ENCODE measurements around the gene RAD23B.
A peak's percentile ranks its signal among the peaks of the same experiment; 100 is the strongest.

Gene RAD23B

DNA sequence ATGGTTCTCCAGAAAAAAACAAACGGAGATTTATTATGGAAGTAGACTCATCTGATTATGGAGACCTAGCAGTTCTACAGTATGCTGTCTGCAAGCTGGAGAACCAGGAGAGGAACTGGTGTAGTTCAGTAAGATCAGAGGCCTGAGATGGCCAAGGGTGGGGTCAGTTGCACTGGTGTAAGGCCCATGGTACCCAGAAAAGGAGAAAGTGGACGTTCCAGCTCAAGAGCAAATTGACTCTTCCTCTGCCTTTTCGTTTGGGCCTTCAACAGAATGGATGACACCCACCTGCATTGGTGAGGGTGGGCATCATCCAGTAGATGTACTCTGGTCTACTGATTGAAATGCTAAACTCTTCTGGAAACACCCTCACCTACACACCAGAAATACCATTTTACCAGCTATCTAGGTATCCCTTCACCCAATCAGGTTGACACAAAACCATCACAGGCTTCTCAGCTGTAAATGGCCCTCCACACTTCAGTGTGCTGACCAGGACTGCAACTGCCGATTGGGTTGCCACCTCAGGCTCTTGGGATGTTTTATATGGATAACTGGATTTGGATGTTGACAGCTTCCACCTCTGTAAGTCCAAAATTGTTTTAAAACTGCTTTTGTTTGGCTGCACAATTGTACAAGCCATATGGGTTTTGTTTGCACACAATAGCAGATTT, 51.2 kb downstream of the RAD23B start:
- no peak for DNase-seq (ENCODE audit: low read depth in 2 of 3, low spot score in 1 of 3)

DNA sequence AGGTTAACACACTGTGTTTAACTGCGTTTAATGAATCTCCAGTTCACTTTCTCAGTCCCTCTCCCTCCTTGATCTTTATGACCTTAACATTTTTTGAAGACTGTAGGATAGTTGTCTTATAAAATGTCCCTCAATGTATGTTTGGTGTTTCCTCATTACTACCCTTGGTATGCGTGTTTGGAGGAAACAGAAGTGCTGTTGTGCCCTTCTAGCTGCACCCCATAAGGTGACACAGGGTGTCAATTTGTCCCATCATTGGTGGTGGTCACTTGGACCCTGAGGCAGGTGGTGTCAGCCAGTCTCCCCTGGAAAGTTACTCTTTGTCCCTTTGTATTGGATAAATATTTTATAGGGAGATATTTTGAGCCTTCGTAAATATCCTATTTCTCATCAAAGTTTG, 52.3 kb downstream of the RAD23B start:
- DNase-seq (ENCODE audit: low read depth in 2 of 3, low spot score in 1 of 3), result no peak

GRCh38 chr9:107336718-107337360, 53.8 kb downstream of the RAD23B start:
- DNase-seq (ENCODE audit: low read depth in 2 of 3, low spot score in 1 of 3), result no peak

DNA sequence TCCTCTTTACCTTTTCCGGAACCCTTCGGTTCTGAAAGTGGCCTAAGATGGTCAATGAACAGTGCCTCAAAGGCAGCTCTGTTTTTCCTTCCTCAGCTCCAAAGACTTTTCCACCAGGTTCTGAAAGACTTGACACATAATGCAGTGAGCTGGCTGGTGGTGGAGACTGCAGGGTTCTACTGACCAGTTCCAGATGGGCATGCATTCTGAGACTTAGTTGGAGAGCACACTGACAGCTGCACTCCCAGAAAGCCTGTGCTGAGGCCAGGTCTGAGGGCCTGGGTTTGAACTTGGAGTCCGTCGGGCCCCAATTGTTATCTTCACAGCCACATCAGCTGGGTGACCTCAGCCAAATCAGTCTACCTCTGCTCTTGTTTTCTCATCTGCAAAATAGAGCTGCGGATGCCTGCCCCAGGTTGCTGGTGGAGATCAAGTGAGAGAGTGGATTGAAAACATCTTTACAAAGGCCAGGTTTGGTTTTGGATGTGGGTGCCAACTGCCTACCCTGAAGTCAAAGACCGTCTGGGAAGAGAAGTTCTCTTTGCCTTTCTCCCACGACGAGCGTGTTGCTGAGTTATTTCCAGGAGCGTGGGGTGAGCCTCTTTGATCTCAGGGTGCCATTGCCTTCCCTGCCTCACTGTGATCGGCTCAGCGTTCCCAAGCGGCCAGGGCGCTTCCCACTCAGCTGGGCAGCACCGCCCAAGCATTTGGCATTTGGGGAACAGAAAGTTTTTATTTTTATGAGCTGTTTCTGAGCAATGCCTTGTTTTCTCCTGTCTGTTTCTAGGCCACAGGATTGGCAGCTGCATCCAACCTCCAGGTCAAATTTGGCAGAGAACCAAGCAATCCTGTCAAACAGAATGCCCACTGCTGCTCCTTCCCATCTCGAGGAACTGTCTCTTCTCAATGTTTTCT, 54.9 kb downstream of the RAD23B start:
- no peak for DNase-seq (ENCODE audit: low read depth in 2 of 3, low spot score in 1 of 3)

DNA sequence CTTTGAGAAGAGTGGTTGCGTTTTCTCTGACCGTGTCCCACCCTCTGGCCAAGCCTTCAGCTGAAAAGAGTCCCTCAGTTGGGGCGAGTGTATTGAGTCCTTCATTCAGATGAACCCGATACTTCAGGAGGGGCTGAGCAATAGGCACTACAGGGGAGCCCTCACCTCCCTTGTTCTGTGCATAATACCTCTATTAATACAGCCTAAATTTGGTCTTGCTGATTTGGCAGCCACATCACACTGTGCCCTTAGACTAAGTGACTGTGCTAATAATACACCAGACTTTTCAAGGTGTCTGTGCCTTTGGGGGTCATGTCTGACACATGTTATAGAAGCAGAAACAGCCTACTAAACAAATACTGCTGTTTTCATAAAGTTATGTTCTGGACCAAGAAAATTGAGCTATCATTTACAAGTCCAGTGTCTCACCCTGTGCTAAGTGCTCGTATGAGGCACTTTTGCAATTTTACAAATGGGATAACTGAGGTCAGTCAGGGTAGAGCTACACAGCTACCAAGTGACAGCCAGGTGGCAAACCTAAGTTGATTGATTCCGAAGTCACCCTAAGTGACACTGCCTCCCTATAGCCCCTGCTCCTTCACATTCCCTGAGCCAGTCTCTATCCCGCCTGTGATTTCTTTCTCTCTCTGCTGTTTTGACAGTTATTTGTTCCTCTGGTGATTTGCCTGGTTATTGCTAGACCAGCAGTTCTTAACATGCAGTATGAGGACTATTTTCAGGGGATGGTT, 56.0 kb downstream of the RAD23B start:
- no peak for DNase-seq (ENCODE audit: low read depth in 2 of 3, low spot score in 1 of 3)

DNA sequence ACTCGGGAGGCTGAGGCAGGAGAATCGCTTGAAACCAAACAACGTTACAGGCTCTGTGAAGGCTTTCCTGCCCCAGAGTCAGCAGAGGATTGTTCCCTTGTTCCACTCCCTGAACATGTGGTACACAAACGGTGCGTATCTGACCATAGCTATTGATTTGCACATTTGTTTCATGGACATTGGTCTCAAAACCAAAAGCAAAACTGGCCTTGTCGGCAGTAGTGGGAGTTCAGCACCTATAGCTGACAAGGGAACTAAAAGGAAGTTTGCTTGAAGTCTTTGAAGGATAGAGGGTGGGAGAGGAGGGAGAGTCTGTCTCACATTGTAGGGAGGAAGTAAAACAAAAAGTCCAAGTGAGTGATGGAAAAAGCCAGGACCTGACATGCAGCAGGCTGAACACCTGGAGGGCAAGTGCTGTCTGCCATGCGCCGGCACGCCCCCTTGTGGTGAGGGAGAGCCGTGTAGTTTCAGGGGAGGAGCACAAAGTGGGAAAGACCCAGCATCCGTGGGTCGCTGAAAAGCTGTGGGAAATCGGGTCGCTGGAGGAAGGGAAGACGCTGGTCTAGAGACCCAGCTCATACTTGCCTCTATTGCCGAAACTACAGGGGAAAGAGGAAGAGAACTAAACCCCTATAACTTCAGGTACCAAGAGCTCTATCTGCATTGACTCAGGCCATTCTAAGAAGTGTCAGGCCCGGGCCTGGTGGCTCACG, 58.0 kb downstream of the RAD23B start:
- peak; percentile 58 to 82 (median 77) for DNase-seq (ENCODE audit: low read depth in 2 of 3, low spot score in 1 of 3)

DNA sequence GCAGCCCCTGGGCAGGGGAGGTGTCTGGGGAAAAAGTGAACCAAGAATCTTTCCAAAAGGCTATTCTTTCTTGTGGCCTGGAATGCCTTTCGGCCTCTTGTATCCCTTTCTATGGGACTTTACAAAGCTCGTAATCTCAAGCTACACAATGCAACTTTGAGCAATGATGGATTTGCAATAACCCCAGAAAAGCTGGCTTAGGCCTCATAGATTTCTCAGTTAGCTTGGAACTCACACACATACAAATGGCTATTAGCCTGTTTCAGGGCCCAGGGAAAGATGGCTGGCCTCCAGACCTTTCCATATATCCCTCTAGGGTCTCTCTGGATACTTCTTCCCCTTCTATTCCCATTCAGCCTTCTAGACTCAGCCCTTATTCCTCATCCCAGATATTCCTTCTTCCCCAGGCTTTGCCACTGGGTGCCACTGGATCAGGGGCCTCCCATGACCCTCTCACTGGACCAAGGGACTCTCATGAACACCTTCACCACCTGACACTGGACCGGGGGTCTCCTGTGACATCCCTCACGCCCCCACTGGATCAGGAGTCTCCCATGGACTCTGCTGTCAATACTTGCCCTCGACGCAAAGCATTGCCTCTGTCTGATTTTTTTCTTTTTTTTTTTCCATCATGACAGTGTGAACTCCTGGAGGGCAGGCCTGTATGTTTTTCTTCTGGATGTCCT, 59.5 kb downstream of the RAD23B start:
- DNase-seq (ENCODE audit: low read depth in 2 of 3, low spot score in 1 of 3), result no peak

GRCh38 chr9:107345327-107345726, 62.2 kb downstream of the RAD23B start:
- no peak for DNase-seq (ENCODE audit: low read depth in 2 of 3, low spot score in 1 of 3)

GRCh38 chr9:107348836-107349235, 65.8 kb downstream of the RAD23B start:
- no peak for DNase-seq (ENCODE audit: low read depth in 2 of 3, low spot score in 1 of 3)

DNA sequence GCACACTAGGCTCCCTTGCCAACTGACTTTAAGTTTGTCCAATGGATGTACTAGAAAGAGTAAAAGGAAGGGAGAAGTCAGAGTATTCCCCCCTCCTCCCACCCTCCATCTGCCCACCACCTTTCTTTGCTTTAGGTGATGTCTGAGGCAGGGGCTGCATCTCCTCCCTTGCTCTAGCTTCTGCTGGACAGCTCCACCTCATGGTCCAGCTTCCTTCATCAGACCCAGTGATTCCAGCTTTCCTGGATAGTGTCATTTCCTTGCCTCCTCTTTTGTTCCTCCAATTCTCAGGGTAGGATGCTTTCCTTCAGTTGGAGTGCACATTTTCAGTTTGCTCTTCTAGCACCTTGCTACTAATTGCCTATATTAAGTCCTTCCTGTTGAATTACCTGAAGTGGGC, 67.4 kb downstream of the RAD23B start:
- no peak for DNase-seq (ENCODE audit: low read depth in 2 of 3, low spot score in 1 of 3)

DNA sequence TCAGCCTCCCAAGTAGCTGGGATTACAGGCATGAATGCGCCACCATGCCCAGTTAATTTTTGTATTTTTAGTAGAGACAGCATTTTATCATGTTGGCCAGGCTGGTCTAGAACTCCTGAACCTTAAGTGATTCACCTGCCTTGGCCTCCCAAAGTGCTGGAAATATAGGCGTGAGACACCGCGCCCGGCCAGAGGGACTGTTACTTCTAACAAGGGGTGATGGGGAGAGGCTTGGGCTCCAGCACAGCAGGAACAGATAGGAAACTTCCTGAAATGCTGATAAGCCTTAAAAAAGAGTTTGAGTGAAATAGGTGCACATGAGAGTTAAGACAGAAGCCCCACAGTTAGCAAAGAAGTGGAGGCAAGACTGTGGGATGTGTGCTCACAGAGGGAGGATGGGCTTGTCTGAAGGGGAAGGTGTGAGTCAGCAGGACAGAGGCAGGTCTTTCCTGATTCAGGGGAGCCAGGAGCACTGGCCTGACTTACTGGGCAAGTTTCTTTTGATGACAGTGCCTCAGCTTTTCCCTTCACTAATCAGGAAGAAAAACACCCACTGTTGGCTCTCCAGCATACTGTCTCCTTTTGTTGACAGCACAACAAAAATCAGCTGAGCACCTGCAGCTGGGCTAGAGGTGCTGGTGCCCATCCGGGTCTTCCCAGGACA, 68.4 kb downstream of the RAD23B start:
- no peak for DNase-seq (ENCODE audit: low read depth in 2 of 3, low spot score in 1 of 3)

DNA sequence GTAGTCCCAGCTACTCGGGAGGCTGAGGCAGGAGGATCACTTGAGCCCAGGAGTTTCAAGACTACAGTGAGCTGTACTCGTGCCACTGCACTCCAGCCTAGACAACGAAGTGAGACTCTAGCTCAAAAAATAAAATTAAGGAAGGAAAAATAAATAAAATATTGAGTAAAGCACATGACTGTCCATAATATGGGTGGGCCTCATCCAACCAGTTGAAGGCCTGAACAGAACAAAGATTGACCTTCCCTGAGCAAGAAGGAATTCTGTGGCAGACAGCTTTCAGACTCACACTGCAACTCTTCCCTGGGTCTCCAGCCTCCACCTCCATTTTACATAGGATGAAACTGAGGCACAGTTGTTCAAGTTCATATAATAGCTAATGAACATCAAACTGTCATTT, 72.3 kb downstream of the RAD23B start:
- no peak for DNase-seq (ENCODE audit: low read depth in 2 of 3, low spot score in 1 of 3)

DNA sequence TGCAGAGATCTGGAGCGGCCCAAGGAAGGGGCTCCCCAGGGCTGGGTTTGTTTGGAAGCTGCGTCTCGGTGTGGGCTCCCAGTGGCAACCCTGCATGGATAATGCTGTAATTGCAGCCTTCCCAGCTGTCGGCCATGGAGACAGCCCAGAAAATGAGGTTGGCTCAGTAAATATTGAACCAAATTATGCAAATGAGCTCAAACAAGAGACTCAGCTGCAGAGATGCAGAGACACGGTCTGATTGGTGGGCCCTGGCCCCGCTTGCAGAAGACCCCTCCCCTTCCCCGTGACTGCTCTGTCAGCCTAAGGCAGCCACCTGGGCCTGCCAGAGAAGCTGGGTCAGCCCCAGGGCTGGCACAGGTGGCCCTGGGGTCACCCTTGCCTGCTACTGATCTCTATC, 75.9 kb downstream of the RAD23B start:
- no peak for DNase-seq (ENCODE audit: low read depth in 2 of 3, low spot score in 1 of 3)

DNA sequence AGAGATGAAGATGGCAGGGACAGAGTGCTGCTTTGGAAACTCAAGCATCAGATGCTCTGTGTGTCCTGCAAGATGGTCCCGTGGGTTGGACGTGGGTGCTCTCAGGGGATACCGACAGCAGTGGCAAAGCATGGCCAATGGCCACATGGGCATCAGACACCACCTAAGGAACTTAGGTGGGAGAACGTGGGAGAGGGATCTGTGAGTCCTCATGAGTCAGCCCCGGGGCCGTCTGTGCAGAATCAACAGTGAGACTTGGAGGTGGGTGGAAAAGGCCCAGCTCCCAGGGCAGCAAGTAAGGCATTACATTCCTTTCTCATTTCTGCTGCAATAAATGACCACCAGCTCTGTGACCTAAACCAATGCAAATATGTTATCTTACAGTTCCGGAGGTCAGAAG, 77.0 kb downstream of the RAD23B start:
- DNase-seq (ENCODE audit: low read depth in 2 of 3, low spot score in 1 of 3), result no peak

GRCh38 chr9:107361816-107362215, 78.7 kb downstream of the RAD23B start:
- DNase-seq (ENCODE audit: low read depth in 2 of 3, low spot score in 1 of 3), result no peak

- DNase-seq (ENCODE audit: low read depth in 2 of 3, low spot score in 1 of 3), result no peak
Measured at GRCh38 chr9:107363516-107364152, 80.6 kb downstream of the RAD23B start.

DNA sequence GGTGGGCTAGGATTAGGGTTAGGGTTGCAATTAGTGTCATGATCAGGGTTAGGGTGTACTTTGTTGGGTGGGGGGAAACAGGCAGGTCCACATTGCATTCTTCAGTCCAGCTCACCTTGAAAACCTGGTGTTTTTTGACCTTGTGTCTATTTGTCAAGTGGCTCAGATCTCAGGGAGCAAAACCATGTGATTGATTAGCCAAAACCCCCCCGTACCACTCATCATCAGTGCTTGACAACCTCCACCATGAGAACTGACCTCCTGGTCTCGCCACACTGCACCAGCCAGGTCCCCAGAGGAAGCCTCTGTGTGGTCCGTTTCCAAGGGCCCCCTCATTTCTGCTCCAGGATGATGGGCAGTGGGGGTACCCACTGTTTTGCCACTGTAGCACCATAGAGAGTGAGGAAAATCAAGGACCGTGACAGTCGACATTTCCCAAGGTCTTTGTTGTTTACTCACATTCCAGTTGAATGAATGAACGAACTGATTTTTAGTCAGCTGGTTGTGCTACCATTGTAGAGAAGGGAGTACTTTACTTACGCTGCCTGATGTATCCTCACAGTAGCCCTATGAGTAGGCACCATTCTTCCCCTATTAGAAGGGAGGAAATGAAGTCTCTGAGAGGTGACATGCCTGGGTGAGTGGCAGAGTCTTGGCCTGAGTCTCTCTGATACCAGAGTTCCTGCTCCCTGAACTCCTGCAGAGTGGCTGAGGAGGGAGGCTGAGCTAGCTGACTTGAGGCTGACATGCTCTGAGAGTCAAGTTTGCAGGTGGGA, 84.8 kb downstream of the RAD23B start:
- no peak for DNase-seq (ENCODE audit: low read depth in 2 of 3, low spot score in 1 of 3)

GRCh38 chr9:107368696-107369095, 85.6 kb downstream of the RAD23B start:
- DNase-seq (ENCODE audit: low read depth in 2 of 3, low spot score in 1 of 3), result no peak

Data from stimulated activated CD4-positive, alpha-beta T cell treated with anti-CD3 and anti-CD28 coated beads, Interleukin-12 subunit alpha, Interleukin-12 subunit beta, amount 100 ng/mL, for 48 hours (primary cell).